Uterus (tissue), 4 donors: Measurements from ENCODE around the gene CETN2. TPM values are rescaled to one million over a fixed set of nuclear protein-coding genes. Genes with fewer than 3 reads are reported as not detected.
"Not testable (repeated sequence)": the region's sequence is repeated elsewhere in the genome, so short reads cannot be mapped to it uniquely, and the experiment has no call there.

Experiments used
- DNase-seq, 2 donors: peaks; one replicate each; pipeline ENCODE4 v3.0.0-alpha.2; 2019 to 2020
- H3K27ac ChIP-seq, 2 donors: fragments of 200-600 bp; sonication (generic); 1 replicate in 1 of 2; 2 replicates in 1 of 2; pipeline ENCODE4 v1.5.1; 2016 to 2018
- H3K27me3 ChIP-seq, 2 donors: fragments of 200-600 bp; sonication (generic); one replicate each; pipeline ENCODE4 v1.5.1; 2018 to 2019; ENCODE audit warnings: control low read depth in 1 of 2
- H3K36me3 ChIP-seq, 2 donors: fragments of 200-600 bp; sonication (generic); one replicate each; pipeline ENCODE4 v1.5.1; 2019; ENCODE audit warnings: control low read depth in 1 of 2
- H3K4me1 ChIP-seq, 2 donors: fragments of 200-600 bp; sonication (generic); one replicate each; pipeline ENCODE4 v1.5.1; 2018 to 2019; ENCODE audit warnings: control low read depth in 1 of 2
- H3K4me3 ChIP-seq, 2 donors: fragments of 200-600 bp; sonication (generic); 1 replicate in 1 of 2; 2 replicates in 1 of 2; pipeline ENCODE4 v1.5.1; 2018 to 2019; ENCODE audit warnings: mild to moderate bottlenecking in 1 of 2
- H3K9me3 ChIP-seq, 2 donors: fragments of 200-600 bp; sonication (generic); one replicate each; pipeline ENCODE4 v1.5.1; 2019; ENCODE audit warnings: control low read depth in 1 of 2
- POLR2A ChIP-seq, 2 donors: fragments of 450-650 bp; IDR thresholded peaks; one replicate each; pipeline ENCODE4 v1.6.1; 2016; ENCODE audit warnings: antibody characterized with exemption in 2 of 2, mild to moderate bottlenecking in 1 of 2, moderate library complexity in 1 of 2
- intact Hi-C: fragments of 100-400 bp; cut with DNase I; formaldehyde crosslinking; loops from one replicate; pipeline ENCODE4 v1.15.1; 2023; ENCODE audit warnings: low total_unique reads
- total RNA-seq, 4 donors: library from RNA; depleted of rRNA in 3 of 4; stranded (reverse); fragments of >200 nt in 3 of 4; gene quantifications; one replicate each; pipeline versions ENCODE4 v1.1.0 to v1.2.4, GENCODE V29; 2014 to 2023
- TF ChIP-seq, protein P1 (sequence below), 4 experiments: fragments of 200-600 bp in 2 of 4; fragments of 450-650 bp in 2 of 4; sonication (generic) in 2 of 4; IDR thresholded peaks; one replicate each; pipeline ENCODE4 v1.5.1; 2016 to 2019; ENCODE audit warnings: antibody characterized with exemption in 4 of 4, mild to moderate bottlenecking in 2 of 4, moderate library complexity in 1 of 4
- donor health status: DM: yes; HTN: yes; CAD: no.

CETN2 gene
- total RNA-seq, 4 donors from 2014 or later: 37.9 to 61.5 (median 45.4) TPM

DNA sequence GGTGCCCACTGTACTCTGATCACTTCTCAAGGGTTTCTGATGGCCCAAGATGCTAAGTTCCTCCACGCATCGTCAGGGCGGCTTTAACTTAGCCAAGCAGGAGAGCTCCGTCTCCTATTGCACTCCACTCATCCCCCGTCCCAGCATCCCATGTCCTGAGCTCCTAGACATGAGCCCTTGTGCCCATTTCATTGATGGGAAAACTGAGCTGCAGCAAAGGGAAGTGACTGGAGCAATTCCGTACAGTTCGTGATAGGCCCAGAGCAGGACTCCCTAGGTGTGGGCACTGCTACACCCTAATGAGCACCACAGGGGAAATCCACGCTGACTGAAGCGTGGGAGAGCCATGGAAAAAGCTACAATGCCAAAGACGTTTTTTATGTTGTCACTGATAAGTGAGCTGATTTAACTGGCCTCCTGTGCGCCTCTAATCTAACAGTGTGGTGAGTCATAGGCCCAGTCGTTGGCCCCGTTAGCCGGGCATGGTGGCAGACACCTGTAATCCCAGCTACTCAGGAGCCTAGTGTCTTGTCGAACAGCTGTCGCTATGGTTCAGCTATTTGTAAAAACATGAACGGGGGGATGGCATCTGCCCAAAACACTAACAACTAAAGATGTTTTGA is 15.2 kb upstream of the CETN2 start:
- H3K27me3 ChIP-seq: no peaks in the 10 kb centered on the region
- H3K9me3 ChIP-seq: no peaks in the 10 kb centered on the region
- intact Hi-C loops: no loop called here
- no peak overlapping the region for H3K27ac ChIP-seq
- no peak for DNase-seq
- TF ChIP-seq POLR2A (IDR thresholded peaks at IDR 0.05): no peak
- TF ChIP-seq, protein P1, sequence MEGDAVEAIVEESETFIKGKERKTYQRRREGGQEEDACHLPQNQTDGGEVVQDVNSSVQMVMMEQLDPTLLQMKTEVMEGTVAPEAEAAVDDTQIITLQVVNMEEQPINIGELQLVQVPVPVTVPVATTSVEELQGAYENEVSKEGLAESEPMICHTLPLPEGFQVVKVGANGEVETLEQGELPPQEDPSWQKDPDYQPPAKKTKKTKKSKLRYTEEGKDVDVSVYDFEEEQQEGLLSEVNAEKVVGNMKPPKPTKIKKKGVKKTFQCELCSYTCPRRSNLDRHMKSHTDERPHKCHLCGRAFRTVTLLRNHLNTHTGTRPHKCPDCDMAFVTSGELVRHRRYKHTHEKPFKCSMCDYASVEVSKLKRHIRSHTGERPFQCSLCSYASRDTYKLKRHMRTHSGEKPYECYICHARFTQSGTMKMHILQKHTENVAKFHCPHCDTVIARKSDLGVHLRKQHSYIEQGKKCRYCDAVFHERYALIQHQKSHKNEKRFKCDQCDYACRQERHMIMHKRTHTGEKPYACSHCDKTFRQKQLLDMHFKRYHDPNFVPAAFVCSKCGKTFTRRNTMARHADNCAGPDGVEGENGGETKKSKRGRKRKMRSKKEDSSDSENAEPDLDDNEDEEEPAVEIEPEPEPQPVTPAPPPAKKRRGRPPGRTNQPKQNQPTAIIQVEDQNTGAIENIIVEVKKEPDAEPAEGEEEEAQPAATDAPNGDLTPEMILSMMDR (IDR thresholded peaks at IDR 0.05): no peak
- no peak overlapping the region for H3K4me3 ChIP-seq
- no peaks in the 10 kb centered on the region for H3K36me3 ChIP-seq
- H3K4me1 ChIP-seq: no peaks in the 10 kb centered on the region

DNA sequence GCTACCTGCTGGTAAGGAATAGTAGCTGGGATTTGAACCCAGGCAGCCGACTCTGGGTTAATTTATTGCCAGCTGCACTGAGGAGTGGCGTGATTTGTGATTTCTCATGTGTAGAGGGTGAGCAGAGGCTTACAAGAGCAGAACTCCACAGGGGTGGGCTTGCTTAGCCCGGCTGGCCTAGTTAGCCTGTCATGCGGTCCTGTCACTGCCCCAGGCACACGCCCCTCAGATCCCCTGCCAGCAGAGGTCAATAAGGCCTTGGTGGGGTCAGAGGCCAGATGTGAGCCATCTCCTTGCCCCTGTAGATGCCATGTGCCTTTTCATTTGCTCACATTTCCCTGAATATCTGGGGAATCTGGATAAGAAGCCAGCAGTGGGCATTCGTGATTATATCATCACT is 13.7 kb upstream of the CETN2 start:
- no peaks in the 10 kb centered on the region for H3K36me3 ChIP-seq
- DNase-seq: no peak
- H3K27me3 ChIP-seq: no peaks in the 10 kb centered on the region
- H3K4me1 ChIP-seq: no peaks in the 10 kb centered on the region
- intact Hi-C loops: no loop called here
- TF ChIP-seq, protein P1 (IDR thresholded peaks at IDR 0.05): no peak
- TF ChIP-seq POLR2A (IDR thresholded peaks at IDR 0.05): no peak
- no peaks in the 10 kb centered on the region for H3K9me3 ChIP-seq
- H3K27ac ChIP-seq: no peak overlapping the region
- H3K4me3 ChIP-seq: no peak overlapping the region

DNA sequence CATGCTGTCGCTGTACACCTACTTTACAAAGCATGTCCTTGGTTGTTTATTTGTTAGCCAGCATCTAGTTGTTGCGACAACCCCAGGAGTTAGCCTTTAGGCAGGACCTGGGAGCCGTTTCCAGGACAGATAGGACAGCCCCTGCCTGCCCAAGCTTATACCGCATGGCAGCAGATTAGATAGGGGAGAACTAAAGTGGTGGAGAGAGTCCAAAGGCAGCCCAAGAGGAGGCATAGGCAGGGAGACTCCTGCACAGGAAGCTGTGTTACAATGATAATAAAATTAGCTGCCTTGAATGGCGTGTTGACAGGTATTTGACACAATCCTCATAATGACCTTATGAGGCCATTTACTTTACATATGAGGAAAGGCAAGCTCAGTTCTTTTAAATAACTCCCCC is 13.3 kb upstream of the CETN2 start:
- DNase-seq: no peak
- Histone ChIP-seq H3K9me3 (no peaks in the 10 kb centered on the region), H3K4me3 (no peak overlapping the region), H3K4me1 (no peaks in the 10 kb centered on the region), H3K27ac (no peak overlapping the region), H3K36me3 (no peaks in the 10 kb centered on the region), H3K27me3 (no peaks in the 10 kb centered on the region)
- TF ChIP-seq POLR2A (IDR thresholded peaks at IDR 0.05): no peak
- TF ChIP-seq, protein P1 (IDR thresholded peaks at IDR 0.05): no peak
- intact Hi-C loops: no loop called here

DNA sequence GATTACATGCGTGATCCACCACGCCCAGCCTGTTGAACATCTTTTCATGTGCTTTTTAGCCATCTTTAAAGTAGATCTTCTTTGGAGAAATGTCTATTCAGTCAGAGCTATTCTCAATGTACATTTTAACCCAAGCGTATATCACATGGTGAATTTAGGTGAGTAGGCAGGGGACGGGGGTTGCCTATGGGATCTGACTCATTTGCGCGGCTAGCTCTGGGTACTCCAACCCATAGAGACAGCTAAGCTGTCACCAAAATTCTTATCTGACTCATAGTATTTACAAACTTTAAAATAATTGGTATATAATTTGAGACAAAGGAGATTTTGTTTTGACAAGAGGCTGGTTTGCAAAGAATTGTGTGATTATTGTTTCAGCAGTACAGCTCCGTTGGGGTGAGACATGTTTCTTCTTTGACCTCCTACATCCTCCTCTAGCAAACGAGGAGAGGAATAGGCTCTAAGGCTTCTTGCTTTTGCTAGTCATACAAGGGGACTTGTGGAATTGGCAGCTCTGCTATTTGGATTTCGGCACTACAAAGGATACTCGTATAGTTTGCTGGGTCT is 12.3 kb upstream of the CETN2 start:
- no peak for TF ChIP-seq POLR2A (IDR thresholded peaks at IDR 0.05)
- TF ChIP-seq, protein P1 (IDR thresholded peaks at IDR 0.05): no peak
- intact Hi-C loops: no loop called here
- no peaks in the 10 kb centered on the region for H3K9me3 ChIP-seq

DNA sequence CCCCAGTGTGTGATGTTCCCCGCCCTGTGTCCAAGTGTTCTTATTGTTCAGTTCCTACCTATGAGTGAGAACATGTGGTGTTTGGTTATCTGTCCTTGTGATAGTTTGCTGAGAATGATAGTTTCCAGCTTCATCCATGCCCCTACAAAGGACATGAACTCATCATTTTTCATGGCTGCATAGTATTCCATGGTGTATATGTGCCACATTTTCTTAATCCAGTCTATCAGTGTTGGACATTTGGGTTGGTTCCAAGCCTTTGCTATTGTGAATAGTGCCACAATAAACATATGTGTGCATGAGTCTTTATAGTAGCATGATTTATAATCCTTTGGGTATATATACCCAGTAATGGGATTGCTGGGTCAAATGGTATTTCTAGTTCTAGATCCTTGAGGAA is 4.9 kb upstream of the CETN2 start:
- H3K9me3 ChIP-seq, H3K27me3 ChIP-seq, H3K27ac ChIP-seq, H3K4me3 ChIP-seq, intact Hi-C loops, H3K4me1 ChIP-seq, DNase-seq, H3K36me3 ChIP-seq: not testable (repeated sequence)

More for the DNA sequence above, 12.3 kb upstream of the CETN2 start:
- DNase-seq: no peak
- no peaks in the 10 kb centered on the region for H3K4me1 ChIP-seq
- no peak overlapping the region for H3K27ac ChIP-seq
- no peak overlapping the region for H3K4me3 ChIP-seq
- no peaks in the 10 kb centered on the region for H3K27me3 ChIP-seq
- no peaks in the 10 kb centered on the region for H3K36me3 ChIP-seq
